Skeletal muscle tissue (tissue), 5 donors: ENCODE results near the gene ROCK2. TPM values are rescaled to one million over a fixed set of nuclear protein-coding genes. Genes with fewer than 3 reads are reported as not detected.

Source experiments
- H3K27ac ChIP-seq: one replicate; pipeline ENCODE4 v1.7.0; 2013; ENCODE audit warnings: mild to moderate bottlenecking, low read depth, low read length, inconsistent platforms
- H3K27me3 ChIP-seq, 3 donors: one replicate each; pipeline ENCODE4 v1.7.0; 2013; ENCODE audit warnings: low read length in 3 of 3; ENCODE audit not compliant: control insufficient read depth in 3 of 3, insufficient read depth in 3 of 3
- H3K36me3 ChIP-seq, 3 donors: one replicate each; pipeline ENCODE4 v1.7.0; 2013; ENCODE audit warnings: low read length in 3 of 3; ENCODE audit not compliant: control insufficient read depth in 3 of 3, insufficient read depth in 3 of 3
- H3K4me1 ChIP-seq, 3 donors: one replicate each; pipeline ENCODE4 v1.7.0; 2013; ENCODE audit warnings: low read length in 3 of 3, mild to moderate bottlenecking in 3 of 3; ENCODE audit not compliant: control insufficient read depth in 3 of 3, insufficient read depth in 3 of 3
- H3K4me3 ChIP-seq, 3 donors: one replicate each; pipeline ENCODE4 v1.7.0; 2013; ENCODE audit warnings: low read length in 3 of 3
- H3K9ac ChIP-seq, 3 donors: one replicate each; pipeline ENCODE4 v1.7.0; 2013; ENCODE audit warnings: low read length in 3 of 3, mild to moderate bottlenecking in 3 of 3, moderate library complexity in 2 of 3, low read depth in 1 of 3
- H3K9me3 ChIP-seq, 3 donors: one replicate each; pipeline ENCODE4 v1.7.0; 2013; ENCODE audit warnings: low read length in 3 of 3; ENCODE audit not compliant: control insufficient read depth in 3 of 3
- small RNA-seq: library from RNA; depleted of rRNA; stranded (forward); fragments of <200 nt; gene quantifications from one replicate; pipeline ENCODE3, GENCODE V24; 2014
- total RNA-seq: library from RNA; depleted of rRNA; stranded (reverse); fragments of >200 nt; gene quantifications from one replicate; pipeline ENCODE4 v1.2.3, GENCODE V29; 2014
- donor health status: Osteomylitis.

ROCK2 gene
- total RNA-seq, 1 donor from 2014 or later = 37.1 TPM

- Histone ChIP-seq H3K9ac (no peak overlapping the region), H3K4me1 (peaks cover 19 to 26% (median 25%) of the 10 kb centered on the region in 3 donors), H3K27ac (no peak overlapping the region), H3K4me3 (no peak overlapping the region), H3K36me3 (no peaks in the 10 kb centered on the region), H3K27me3 (peaks cover 4 to 15% (median 10%) of the 10 kb centered on the region in 3 donors), H3K9me3 (no peaks in the 10 kb centered on the region)
Observed at GRCh38 chr2:11131166-11131920, 213.1 kb downstream of the ROCK2 start.

Small RNA genes within 50 kb of the gene (small RNA-seq; reads per million reads assigned to genes)
- gene RNU6-1081P = not detected

Other genes starting within 250 kb of the ROCK2 start
- 20.9 TPM for gene SLC66A3, start 189.2 kb downstream of the ROCK2 start, total RNA-seq
- 8.9 TPM for gene E2F6, start 121.5 kb upstream of the ROCK2 start, total RNA-seq
- gene GREB1, start 189.4 kb upstream of the ROCK2 start, total RNA-seq = 6.8 TPM